B cell (primary cell): ENCODE data around the gene SLC36A1. TPM values are rescaled to one million over a fixed set of nuclear protein-coding genes. Genes with fewer than 3 reads are reported as not detected.

Source experiments
- ATAC-seq: fragments of 200-7000 bp; cut with Tn5 transposase; one replicate; pipeline ENCODE4 v1.10.0; 2021; ENCODE audit warnings: low read depth, mild to moderate bottlenecking, moderate number of reproducible peaks, moderate library complexity
- CTCF ChIA-PET: fragments of 350-600 bp; sonication (Branson Sonifier 250); formaldehyde crosslinking; loops from one replicate; lab custom pipeline; 2021; ENCODE audit warnings: antibody characterized with exemption, inconsistent platforms; lab: Charles Lee
- POLR2A ChIA-PET: fragments of 350-600 bp; sonication (Branson Sonifier 250); formaldehyde crosslinking; loops from one replicate; lab custom pipeline; 2021; ENCODE audit warnings: antibody characterized with exemption; lab: Charles Lee
- DNase-seq: peaks from one replicate; pipeline ENCODE4 v3.0.0; 2013
- H2AFZ ChIP-seq: 2 replicates; pipeline ENCODE4 v1.6.1; 2012; ENCODE audit warnings: mild to moderate bottlenecking, low read depth, low read length; ENCODE audit not compliant: insufficient read depth, poor library complexity, severe bottlenecking
- H3K27ac ChIP-seq, 2 donors: 1 replicate in 1 of 2; 2 replicates in 1 of 2; pipeline ENCODE4 v1.5.1; 2012 to 2013; ENCODE audit warnings: low read length in 2 of 2, mild to moderate bottlenecking in 2 of 2, moderate library complexity in 1 of 2
- H3K27me3 ChIP-seq, 4 experiments: fragments of 200-600 bp in 1 of 4; sonication (generic) in 1 of 4; replicated peaks in 1 of 4; 1 replicate in 2 of 4; 2 replicates in 2 of 4; pipeline versions ENCODE4 v1.6.1 to v1.7.0; 2013 to 2016; ENCODE audit warnings: low read length in 3 of 4, mild to moderate bottlenecking in 2 of 4, mixed read lengths in 1 of 4, moderate library complexity in 1 of 4; ENCODE audit not compliant: insufficient read depth in 4 of 4, control insufficient read depth in 3 of 4; ENCODE audit errors: control extremely low read depth in 1 of 4
- H3K36me3 ChIP-seq, 2 experiments: replicated peaks in 1 of 2; 1 replicate in 1 of 2; 2 replicates in 1 of 2; pipeline versions ENCODE4 v1.6.1 to v1.7.1; 2013; ENCODE audit warnings: low read length in 1 of 2; ENCODE audit not compliant: insufficient read depth in 2 of 2, control insufficient read depth in 1 of 2; ENCODE audit errors: control extremely low read depth in 1 of 2, extremely low read depth in 1 of 2
- H3K4me1 ChIP-seq, 2 donors: fragments of 200-600 bp in 1 of 2; sonication (generic) in 1 of 2; 1 replicate in 1 of 2; 2 replicates in 1 of 2; pipeline versions ENCODE4 v1.5.1 to v1.6.1; 2013 to 2017; ENCODE audit warnings: low read length in 2 of 2; ENCODE audit not compliant: control insufficient read depth in 2 of 2, insufficient read depth in 2 of 2
- H3K4me2 ChIP-seq: replicated peaks from 2 replicates; pipeline ENCODE3; 2012; ENCODE audit warnings: mild to moderate bottlenecking, low read depth, low read length; ENCODE audit not compliant: poor library complexity, severe bottlenecking
- H3K4me3 ChIP-seq, 5 experiments: fragments of 200-600 bp in 1 of 5; sonication (generic) in 1 of 5; 1 replicate in 3 of 5; 2 replicates in 2 of 5; pipeline versions ENCODE4 v1.5.1 to v1.7.0; 2011 to 2016; ENCODE audit warnings: low read length in 4 of 5, mild to moderate bottlenecking in 4 of 5, low read depth in 2 of 5, control low read depth in 1 of 5, moderate library complexity in 1 of 5; ENCODE audit not compliant: insufficient read depth in 1 of 5; ENCODE audit errors: control extremely low read depth in 1 of 5, extremely low read depth in 1 of 5
- H3K79me2 ChIP-seq: fragments of 200-600 bp; sonication (generic); one replicate; pipeline ENCODE4 v1.6.0; 2016; ENCODE audit warnings: low read length; ENCODE audit not compliant: control insufficient read depth, insufficient read depth
- H3K9ac ChIP-seq: fragments of 200-600 bp; sonication (generic); 2 replicates; pipeline ENCODE4 v1.6.1; 2017; ENCODE audit warnings: mild to moderate bottlenecking, low read length, moderate library complexity
- H3K9me3 ChIP-seq, 3 donors: one replicate each; pipeline versions ENCODE4 v1.6.1 to v1.7.1; 2013; ENCODE audit warnings: low read length in 2 of 3; ENCODE audit not compliant: control insufficient read depth in 2 of 3, insufficient read depth in 1 of 3; ENCODE audit errors: control extremely low read depth in 1 of 3
- H4K20me1 ChIP-seq: 2 replicates; pipeline ENCODE4 v1.6.0; 2012; ENCODE audit warnings: mild to moderate bottlenecking, low read length; ENCODE audit not compliant: insufficient read depth, control insufficient read depth, poor library complexity, severe bottlenecking
- H3K27ac Mint-ChIP-seq: one replicate; pipeline ENCODE4 v1.8.0; 2021; ENCODE audit warnings: mixed read lengths
- H3K27me3 Mint-ChIP-seq: one replicate; pipeline ENCODE4 v1.8.0; 2021; ENCODE audit warnings: mixed read lengths
- H3K4me1 Mint-ChIP-seq: one replicate; pipeline ENCODE4 v1.8.0; 2021; ENCODE audit warnings: mixed read lengths
- H3K4me3 Mint-ChIP-seq: one replicate; pipeline ENCODE4 v1.8.0; 2021; ENCODE audit warnings: mixed read lengths
- H3K9me3 Mint-ChIP-seq: one replicate; pipeline ENCODE4 v1.8.0; 2022; ENCODE audit warnings: mixed read lengths; ENCODE audit not compliant: insufficient read depth
- EZH2 ChIP-seq: IDR thresholded peaks from 2 replicates; pipeline ENCODE4 v1.6.1; 2012; ENCODE audit warnings: borderline replicate concordance, low read depth, mild to moderate bottlenecking, moderate library complexity, low read length; ENCODE audit not compliant: insufficient read depth, poor library complexity, severe bottlenecking
- WGBS: methylation state at CpG from one replicate; pipeline ENCODE4 v1.1.5; 2013; ENCODE audit warnings: missing lambda C conversion rate; ENCODE audit not compliant: insufficient coverage; 5-methylcytosine and 5-hydroxymethylcytosine counted together
- intact Hi-C: fragments of 100-400 bp; cut with micrococcal nuclease; formaldehyde crosslinking; loops from one replicate; pipeline ENCODE4 v1.10.0; 2022
- polyA minus RNA-seq: library from RNA; depleted of rRNA, polyadenylated mRNA; stranded (reverse); fragments of >200 nt; gene quantifications from 2 replicates; pipeline ENCODE4 v1.2.3, GENCODE V29; 2012
- polyA plus RNA-seq: library from polyadenylated mRNA; depleted of rRNA; stranded (reverse); fragments of >200 nt; gene quantifications from 2 replicates; pipeline ENCODE4 v1.2.3, GENCODE V29; 2012
- total RNA-seq, 2 donors: library from RNA; stranded (reverse); fragments of 120-200 nt in 1 of 2; gene quantifications; 1 replicate in 1 of 2; 2 replicates in 1 of 2; pipeline versions ENCODE4 v1.2.3 to v1.2.4, GENCODE V29; 2013 to 2022
- TF ChIP-seq, protein P1 (sequence below): fragments of 200-600 bp; IDR thresholded peaks from one replicate; pipeline ENCODE4 v1.8.0; 2022; ENCODE audit warnings: antibody characterized with exemption, mild to moderate bottlenecking

Gene SLC36A1
- total RNA-seq: 12.9 and 15.1 TPM in 2 replicates
- total RNA-seq (2013): 3.5 TPM
- polyA plus RNA-seq: 4.0 and 6.1 TPM in 2 replicates
- 4.8 and 5.8 TPM in 2 replicates for polyA minus RNA-seq

DNA sequence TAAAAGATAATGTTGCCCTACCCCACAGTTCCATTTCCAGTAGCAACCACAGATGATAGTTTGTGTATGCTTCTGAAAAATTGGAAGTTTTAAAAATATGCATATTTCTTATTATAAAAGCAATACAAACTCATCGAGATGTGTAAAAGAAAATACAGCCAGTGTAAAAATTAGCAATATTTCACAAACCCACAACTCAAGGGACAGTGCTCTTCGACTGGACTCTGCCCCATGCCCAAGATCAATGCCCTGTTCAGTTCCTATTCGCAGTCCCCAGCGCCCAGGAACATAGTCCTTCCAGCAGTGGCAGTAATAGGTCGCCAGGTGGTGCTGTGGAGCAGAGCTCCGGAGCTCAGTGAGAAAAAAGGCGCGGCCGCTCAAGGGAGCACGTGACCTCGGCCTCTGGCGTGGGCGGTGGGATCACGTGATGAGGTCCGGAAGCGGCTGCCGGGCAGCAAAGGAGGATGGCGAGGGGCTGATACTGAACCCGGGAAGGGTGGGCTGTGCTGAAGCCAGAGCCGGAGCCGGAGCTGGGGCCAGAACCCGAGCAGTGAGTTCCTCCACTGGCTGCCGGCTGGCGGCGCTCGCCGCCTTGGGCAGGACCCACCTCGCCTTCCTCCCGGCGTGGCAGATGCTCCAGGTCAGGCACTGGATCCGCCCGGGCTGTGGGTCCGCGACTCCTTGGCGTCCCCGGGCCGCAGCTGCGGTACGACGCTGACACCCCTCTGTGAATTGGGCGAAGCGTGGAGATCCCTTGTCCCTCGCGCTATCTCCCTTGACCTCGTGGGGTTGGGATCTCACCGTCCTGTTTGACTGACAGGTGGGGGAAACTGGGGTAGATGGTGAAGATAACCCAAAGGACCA, at the start of gene SLC36A1:
TSS of gene SLC36A1 (plus strand) at position 430 of the 864 bp plus-strand sequence. CDS start 11,190 bp downstream, outside the sequence.
- Histone ChIP-seq H3K79me2 (peaks cover 30% of the 10 kb centered on the region), H2AFZ (peak within 1 kb of the TSS; percentile 96), H3K4me2 (peak within 1 kb of the TSS; percentile 97), H3K36me3 (no peaks in the 10 kb centered on the region), H3K27ac (peak within 1 kb of the TSS; percentile 66 to 80), H3K4me1 (peaks cover 11 to 12% of the 10 kb centered on the region in 2 donors), H3K9me3 (no peaks in the 10 kb centered on the region), H3K4me3 (peak within 1 kb of the TSS; percentile 77 to 94 (median 84)), H4K20me1 (no peaks in the 10 kb centered on the region), H3K9ac (peak within 1 kb of the TSS; percentile 87), H3K27me3 (peaks cover 0 to 7% (median 2%) of the 10 kb centered on the region in 4 experiments)
- Mint-ChIP-seq H3K4me1 (peaks cover 25% of the 10 kb centered on the region), H3K27ac (peak within 1 kb of the TSS; percentile 97), H3K4me3 (peak within 1 kb of the TSS; percentile 93), H3K9me3 (no peaks in the 10 kb centered on the region), H3K27me3 (peaks cover 20% of the 10 kb centered on the region)
- intact Hi-C loops: loop anchor here (1.0 to 10.0 kb wide), 9 partner anchors 20 to 393 kb away; partner anchors contain the start of genes ANXA6, ATOX1 and G3BP1
- under 1% methylated on average over 46 of the region's 46 CpGs for WGBS
- CTCF ChIA-PET: interaction anchor here (0.6 to 3.0 kb wide), 28 partner anchors 9 to 903 kb away, joined by 3 to 59 read pairs (median 5); partner anchors contain the start of gene G3BP1
- DNase-seq (peak; percentile 95), ATAC-seq (peak; percentile 98)
- TF ChIP-seq, protein P1, sequence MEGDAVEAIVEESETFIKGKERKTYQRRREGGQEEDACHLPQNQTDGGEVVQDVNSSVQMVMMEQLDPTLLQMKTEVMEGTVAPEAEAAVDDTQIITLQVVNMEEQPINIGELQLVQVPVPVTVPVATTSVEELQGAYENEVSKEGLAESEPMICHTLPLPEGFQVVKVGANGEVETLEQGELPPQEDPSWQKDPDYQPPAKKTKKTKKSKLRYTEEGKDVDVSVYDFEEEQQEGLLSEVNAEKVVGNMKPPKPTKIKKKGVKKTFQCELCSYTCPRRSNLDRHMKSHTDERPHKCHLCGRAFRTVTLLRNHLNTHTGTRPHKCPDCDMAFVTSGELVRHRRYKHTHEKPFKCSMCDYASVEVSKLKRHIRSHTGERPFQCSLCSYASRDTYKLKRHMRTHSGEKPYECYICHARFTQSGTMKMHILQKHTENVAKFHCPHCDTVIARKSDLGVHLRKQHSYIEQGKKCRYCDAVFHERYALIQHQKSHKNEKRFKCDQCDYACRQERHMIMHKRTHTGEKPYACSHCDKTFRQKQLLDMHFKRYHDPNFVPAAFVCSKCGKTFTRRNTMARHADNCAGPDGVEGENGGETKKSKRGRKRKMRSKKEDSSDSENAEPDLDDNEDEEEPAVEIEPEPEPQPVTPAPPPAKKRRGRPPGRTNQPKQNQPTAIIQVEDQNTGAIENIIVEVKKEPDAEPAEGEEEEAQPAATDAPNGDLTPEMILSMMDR: peak; percentile 95
- no peak for TF ChIP-seq EZH2
- POLR2A ChIA-PET: interaction anchor here (0.9 to 1.0 kb wide), 2 partner anchors 205 to 323 kb away, joined by 3 to 4 read pairs; no protein-coding TSS in a partner anchor
